ENCODE results near the gene ACSL1.

ACSL1 gene, protein sequence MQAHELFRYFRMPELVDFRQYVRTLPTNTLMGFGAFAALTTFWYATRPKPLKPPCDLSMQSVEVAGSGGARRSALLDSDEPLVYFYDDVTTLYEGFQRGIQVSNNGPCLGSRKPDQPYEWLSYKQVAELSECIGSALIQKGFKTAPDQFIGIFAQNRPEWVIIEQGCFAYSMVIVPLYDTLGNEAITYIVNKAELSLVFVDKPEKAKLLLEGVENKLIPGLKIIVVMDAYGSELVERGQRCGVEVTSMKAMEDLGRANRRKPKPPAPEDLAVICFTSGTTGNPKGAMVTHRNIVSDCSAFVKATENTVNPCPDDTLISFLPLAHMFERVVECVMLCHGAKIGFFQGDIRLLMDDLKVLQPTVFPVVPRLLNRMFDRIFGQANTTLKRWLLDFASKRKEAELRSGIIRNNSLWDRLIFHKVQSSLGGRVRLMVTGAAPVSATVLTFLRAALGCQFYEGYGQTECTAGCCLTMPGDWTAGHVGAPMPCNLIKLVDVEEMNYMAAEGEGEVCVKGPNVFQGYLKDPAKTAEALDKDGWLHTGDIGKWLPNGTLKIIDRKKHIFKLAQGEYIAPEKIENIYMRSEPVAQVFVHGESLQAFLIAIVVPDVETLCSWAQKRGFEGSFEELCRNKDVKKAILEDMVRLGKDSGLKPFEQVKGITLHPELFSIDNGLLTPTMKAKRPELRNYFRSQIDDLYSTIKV

DNA sequence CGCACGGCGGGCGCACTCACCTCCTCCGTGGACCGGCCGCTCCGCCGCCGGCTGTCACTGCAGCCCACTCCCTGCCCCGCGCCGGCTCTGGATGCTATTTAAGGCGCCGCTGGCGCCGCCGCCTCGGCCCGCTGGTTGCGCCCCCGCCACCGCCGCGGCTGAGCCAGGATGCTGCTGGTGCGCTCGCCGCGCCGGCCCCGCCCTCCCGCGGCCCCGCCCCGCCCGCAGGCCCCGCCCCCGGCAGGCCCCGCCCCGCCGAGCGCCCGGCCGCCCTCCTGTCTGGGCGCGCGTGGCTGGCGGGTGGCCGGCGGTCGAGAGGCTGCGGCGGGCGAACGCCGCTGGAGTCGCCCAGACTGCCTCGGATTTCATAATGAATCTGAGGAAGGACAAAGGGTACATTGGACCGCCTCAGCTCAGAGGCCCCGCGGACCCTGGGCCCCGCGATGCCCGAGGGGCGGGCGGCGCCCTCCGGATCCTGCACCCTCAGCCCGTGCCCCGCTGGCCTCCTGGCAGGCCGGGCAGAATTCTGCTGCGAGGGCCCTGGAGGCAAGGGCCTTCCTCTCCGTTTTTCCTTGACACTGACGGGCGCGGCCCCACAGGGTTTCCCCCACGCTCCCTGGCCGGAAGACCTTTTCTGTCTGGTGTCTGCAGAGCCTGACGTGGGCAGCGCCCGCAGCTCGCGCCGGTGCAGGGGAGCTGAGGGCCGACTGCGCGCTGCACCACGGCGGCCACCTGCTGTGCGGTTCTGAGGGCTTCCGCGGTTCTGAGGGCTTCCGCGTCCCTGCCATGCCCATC is at the start of gene ACSL1:
TSS of gene ACSL1 (minus strand) at position 73 of the 795 bp plus-strand sequence. CDS start 22,454 bp downstream, outside the sequence.
- peak within 1 kb of the TSS; percentile 90 for H3K27ac Mint-ChIP-seq
- H3K9me3 Mint-ChIP-seq, result no peaks in the 10 kb centered on the region
- peaks cover 1% of the 10 kb centered on the region for H3K36me3 Mint-ChIP-seq
- no peaks in the 10 kb centered on the region for H3K27me3 Mint-ChIP-seq
- peaks cover 29% of the 10 kb centered on the region for H3K4me1 Mint-ChIP-seq
- H3K4me3 Mint-ChIP-seq, result peak within 1 kb of the TSS; percentile 94

DNA sequence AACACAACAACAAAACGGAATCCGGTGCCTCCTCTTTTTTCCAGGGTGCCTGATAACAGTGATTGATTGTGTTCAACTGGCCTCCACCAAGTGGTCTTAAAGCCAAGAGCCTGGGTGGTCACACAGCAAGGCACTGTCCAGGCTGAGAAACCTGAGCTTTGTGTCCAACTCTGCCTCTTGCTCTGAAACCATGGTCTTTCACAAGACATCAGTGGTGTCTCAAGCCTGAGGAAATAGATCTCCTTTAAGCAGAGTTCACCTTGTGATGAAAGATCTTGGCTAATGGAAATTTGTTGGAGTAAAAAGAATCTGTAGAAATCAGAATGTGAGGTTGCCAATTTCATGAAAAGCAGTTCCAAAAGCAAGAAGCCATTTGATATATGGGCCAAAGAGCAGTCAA is 47.3 kb upstream of the ACSL1 start:
- Mint-ChIP-seq H3K4me3 (no peak overlapping the region), H3K27ac (no peak overlapping the region), H3K27me3 (no peaks in the 10 kb centered on the region), H3K4me1 (no peaks in the 10 kb centered on the region), H3K9me3 (no peaks in the 10 kb centered on the region), H3K36me3 (no peaks in the 10 kb centered on the region)

DNA sequence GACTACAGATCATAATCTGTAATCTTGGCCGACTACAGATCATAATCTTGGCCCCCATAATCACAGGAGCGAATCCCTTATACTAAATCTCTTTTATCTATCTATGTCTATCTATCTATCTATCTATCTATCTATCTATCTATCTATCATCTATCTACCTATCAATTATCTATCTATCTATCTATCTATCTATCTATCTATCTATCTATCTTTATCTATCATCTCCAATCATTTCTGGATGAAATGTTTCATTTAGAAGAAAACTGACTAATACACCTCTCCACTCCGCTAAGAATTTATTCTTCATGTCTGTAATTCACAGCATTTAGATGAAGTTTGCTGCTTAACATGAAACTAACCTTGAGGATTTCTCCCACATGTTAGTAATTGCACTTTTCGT is 45.0 kb upstream of the ACSL1 start:
- no peaks in the 10 kb centered on the region for H3K4me1 Mint-ChIP-seq

DNA sequence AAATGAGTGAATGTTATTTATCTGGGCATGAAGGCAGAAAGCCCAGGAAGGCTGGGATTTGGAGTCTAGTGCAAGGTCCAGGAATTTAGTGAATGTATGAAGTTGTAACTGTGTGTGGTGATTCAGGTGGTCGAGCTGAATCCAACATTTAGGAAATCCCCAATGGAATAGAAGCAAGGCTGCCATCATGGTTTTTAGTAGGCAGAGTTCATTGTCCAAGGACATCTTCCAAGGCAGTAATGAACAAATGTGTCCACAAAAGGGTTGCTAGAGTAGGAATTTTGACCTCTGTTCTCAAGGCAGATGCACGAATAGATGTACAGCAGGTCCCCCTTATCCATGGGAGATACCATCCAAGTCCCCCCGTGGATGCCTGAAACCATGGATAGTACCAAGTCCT is 42.9 kb upstream of the ACSL1 start:
- Mint-ChIP-seq H3K27ac (no peak overlapping the region), H3K27me3 (no peaks in the 10 kb centered on the region), H3K4me3 (no peak overlapping the region), H3K4me1 (no peaks in the 10 kb centered on the region), H3K9me3 (no peaks in the 10 kb centered on the region), H3K36me3 (no peaks in the 10 kb centered on the region)

More for the DNA sequence above, 45.0 kb upstream of the ACSL1 start:
- no peaks in the 10 kb centered on the region for H3K27me3 Mint-ChIP-seq
- no peak overlapping the region for H3K27ac Mint-ChIP-seq
- H3K9me3 Mint-ChIP-seq, result no peaks in the 10 kb centered on the region
- no peaks in the 10 kb centered on the region for H3K36me3 Mint-ChIP-seq
- H3K4me3 Mint-ChIP-seq, result no peak overlapping the region

DNA sequence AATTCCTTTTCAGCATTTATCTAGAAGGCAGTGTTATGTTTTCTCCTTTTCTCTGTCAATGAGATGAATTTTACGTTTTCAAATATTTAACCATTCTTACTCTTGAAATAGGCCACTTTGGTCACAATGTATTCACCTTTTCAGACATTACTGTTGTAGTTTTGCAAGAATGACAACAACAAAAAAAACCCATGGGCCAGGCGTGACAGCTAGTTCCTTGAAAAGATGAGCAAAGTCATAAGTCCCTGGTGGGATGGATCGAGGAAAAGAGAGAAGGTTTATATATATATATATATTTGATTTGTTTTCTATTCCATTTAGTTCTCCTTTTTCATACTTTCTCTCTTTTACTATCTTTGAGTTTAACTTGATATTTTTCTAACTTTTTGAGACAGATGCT is 38.1 kb upstream of the ACSL1 start:
- H3K4me3 Mint-ChIP-seq, result no peak overlapping the region
- no peaks in the 10 kb centered on the region for H3K4me1 Mint-ChIP-seq
- H3K27ac Mint-ChIP-seq, result no peak overlapping the region
- H3K27me3 Mint-ChIP-seq, result peaks cover 3% of the 10 kb centered on the region
- no peaks in the 10 kb centered on the region for H3K9me3 Mint-ChIP-seq
- H3K36me3 Mint-ChIP-seq, result no peaks in the 10 kb centered on the region

DNA sequence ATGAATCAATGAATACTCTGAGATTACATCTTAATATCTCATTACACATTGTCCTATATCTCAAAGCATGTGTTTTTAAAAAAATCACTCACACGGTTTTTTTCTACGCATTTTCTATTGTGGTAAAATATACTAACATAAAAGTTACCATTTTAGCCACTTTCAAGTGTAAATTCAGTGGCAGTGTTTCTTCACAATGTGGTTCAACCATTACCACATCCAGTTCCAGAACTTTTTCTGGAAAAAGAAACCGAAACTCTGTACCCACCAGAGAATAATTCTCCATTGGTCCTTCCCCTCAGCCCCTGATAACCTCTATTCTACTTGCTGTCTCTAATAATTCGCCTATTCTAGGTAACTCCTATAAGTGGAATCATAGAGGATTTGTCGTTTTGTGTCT is 35.3 kb upstream of the ACSL1 start:
- Mint-ChIP-seq H3K36me3 (no peaks in the 10 kb centered on the region), H3K27me3 (peaks cover 3% of the 10 kb centered on the region), H3K9me3 (no peaks in the 10 kb centered on the region), H3K4me3 (no peak overlapping the region), H3K4me1 (no peaks in the 10 kb centered on the region), H3K27ac (no peak overlapping the region)

DNA sequence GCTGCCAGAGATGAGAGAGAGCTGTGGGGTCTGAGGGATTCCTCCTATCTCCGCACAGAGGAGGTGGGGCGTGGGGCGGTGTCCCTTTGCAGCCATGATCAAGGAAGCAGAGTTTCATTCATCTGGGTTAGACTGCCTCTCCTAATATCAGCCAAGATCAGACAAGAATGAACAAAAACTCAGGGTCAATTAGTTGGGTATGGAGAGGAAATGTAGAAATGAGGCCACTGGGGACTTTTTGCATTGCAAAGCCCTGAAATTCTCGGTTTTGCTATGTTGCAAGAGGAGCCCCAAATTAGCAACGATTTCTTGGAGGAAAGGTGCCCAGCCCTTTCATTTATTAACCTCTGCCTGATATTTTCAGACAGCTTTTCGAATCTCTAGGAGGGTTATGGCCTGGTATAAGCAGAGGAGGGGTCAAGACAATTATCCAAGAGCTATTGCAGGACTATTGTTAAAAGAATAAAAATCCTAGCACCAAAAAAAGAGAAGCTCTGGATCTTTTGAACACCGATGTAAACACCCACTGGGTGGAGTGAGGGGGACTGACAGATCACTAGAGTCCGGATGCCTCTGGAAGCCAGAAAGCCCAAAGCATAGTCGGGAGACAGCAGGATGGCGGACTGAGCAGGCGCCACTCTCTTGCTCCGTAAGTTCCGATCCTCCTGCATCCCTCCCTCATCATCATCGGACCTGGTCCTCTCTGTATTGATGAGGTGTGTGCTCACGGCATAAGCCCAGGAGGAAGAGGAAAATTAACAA is 34.4 kb upstream of the ACSL1 start:
- H3K4me3 Mint-ChIP-seq, result no peak overlapping the region
- H3K36me3 Mint-ChIP-seq, result no peaks in the 10 kb centered on the region
- no peaks in the 10 kb centered on the region for H3K4me1 Mint-ChIP-seq
- no peak overlapping the region for H3K27ac Mint-ChIP-seq
- H3K27me3 Mint-ChIP-seq, result peaks cover 5% of the 10 kb centered on the region
- no peaks in the 10 kb centered on the region for H3K9me3 Mint-ChIP-seq

DNA sequence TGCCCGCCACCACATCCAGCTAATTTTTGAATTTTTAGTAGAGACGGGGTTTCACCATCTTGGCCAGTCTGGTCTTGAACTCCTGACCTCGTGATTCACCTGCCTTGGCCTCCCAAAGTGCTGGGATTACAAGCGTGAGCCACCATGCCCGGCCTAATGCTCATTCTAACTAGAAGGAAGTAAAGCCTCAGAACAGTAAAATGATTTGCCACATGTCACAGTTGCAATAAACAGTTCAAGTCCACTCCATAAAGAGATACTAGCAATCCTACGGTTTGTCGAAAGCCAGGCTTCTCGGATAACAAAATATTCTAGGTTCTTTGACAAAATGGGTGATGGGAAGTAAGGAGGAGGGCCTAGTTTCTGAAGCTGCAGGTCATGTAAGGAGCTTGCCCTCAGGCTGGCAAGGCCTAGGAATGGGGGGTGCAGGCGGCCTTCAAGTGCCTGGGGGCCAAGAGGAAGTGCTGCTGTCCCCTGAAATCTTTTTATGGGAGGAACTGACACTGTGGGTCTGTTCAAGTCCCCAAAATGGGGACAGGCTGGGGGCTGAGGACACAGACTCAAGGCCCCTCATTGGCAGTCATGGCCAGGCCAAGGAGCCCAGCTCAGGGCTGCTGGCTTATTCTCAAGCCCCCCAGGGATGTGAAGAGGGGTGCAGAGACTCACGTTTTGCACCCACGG is 31.8 kb upstream of the ACSL1 start:
- no peaks in the 10 kb centered on the region for H3K9me3 Mint-ChIP-seq
- no peaks in the 10 kb centered on the region for H3K36me3 Mint-ChIP-seq
- H3K27ac Mint-ChIP-seq, result no peak overlapping the region
- H3K4me1 Mint-ChIP-seq, result peaks cover 8% of the 10 kb centered on the region
- peaks cover 5% of the 10 kb centered on the region for H3K27me3 Mint-ChIP-seq
- H3K4me3 Mint-ChIP-seq, result no peak overlapping the region

DNA sequence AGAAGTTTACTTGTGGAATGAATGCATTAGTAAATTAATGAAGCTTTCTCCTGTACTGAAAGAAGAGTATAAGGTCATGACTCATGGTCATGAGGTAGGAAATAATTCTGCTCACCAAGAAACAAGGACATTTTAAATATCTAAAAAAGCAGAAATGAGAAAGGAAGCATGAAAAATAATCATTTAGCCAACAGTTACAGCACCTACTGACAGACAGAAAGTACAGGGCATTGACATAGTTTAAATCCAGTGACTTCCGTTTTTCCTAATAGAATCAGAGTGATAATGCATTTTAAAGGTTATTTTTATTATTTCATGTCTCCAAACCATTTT is 30.5 kb upstream of the ACSL1 start:
- H3K4me1 Mint-ChIP-seq, result peaks cover 8% of the 10 kb centered on the region
- H3K4me3 Mint-ChIP-seq, result no peak overlapping the region
- no peaks in the 10 kb centered on the region for H3K36me3 Mint-ChIP-seq
- H3K9me3 Mint-ChIP-seq, result no peaks in the 10 kb centered on the region
- H3K27me3 Mint-ChIP-seq, result peaks cover 5% of the 10 kb centered on the region
- no peak overlapping the region for H3K27ac Mint-ChIP-seq

DNA sequence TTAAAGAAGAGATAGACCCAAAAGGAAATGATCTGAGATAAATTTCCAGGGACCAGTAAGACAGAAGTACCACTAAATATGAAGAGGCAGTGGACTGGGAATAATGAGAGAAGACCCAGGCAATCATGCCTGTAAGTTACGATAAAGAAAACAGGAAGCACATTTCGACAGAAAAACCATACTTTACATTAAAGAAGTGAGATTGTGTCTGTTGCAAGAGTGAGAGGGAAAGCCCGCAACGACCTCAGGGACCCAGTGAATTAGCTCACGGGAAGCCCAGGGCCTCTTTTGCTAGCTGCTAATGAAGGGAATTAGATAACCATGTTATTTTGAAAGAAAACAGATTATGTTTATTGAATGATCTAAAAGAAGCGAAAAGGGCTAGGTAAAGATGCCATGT is 28.9 kb upstream of the ACSL1 start:
- peaks cover 8% of the 10 kb centered on the region for H3K4me1 Mint-ChIP-seq
- no peaks in the 10 kb centered on the region for H3K9me3 Mint-ChIP-seq
- peaks cover 2% of the 10 kb centered on the region for H3K27me3 Mint-ChIP-seq
- H3K27ac Mint-ChIP-seq, result no peak overlapping the region
- no peaks in the 10 kb centered on the region for H3K36me3 Mint-ChIP-seq
- no peak overlapping the region for H3K4me3 Mint-ChIP-seq

DNA sequence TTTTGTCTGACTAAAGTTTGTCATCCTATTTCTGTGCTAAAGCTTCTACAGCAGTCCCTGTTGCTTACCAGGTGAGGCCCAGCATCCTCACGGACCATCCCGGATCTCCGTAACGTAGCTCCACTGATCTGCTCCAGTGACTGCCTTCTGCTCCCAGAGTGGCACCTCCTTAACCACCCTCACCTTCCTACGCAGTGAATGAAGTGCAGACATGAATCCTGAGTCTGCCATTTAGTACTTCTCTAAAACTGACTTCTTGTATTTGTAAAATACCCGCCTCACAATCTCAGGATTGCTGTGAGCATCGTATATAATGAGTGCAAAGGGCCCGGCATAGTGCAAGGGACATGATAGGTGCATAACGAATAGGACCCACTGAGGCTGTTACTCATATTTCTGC is 27.7 kb upstream of the ACSL1 start:
- no peak overlapping the region for H3K4me3 Mint-ChIP-seq
- H3K36me3 Mint-ChIP-seq, result no peaks in the 10 kb centered on the region
- no peak overlapping the region for H3K27ac Mint-ChIP-seq
- no peaks in the 10 kb centered on the region for H3K9me3 Mint-ChIP-seq
- H3K4me1 Mint-ChIP-seq, result peaks cover 8% of the 10 kb centered on the region
- peaks cover 2% of the 10 kb centered on the region for H3K27me3 Mint-ChIP-seq

DNA sequence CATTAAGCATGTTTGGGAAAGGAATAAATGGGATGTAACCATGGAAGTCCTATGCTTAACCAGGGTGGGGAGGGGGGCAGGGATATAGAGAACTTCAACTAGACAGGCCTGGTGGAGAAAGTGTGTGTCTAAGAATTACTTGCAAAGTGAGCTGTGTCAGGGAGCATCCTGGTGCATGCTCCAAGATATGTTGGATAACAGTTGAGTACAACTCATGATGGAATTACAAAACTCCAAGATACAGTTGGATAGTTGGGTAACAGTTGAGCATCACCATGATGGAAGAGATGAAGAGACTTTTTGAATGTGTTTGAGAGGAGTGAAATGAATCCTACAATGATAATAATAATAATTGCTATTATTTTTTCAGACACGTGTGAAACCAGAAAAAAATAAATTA is 26.1 kb upstream of the ACSL1 start:
- peaks cover 2% of the 10 kb centered on the region for H3K27me3 Mint-ChIP-seq
- no peak overlapping the region for H3K4me3 Mint-ChIP-seq
- H3K9me3 Mint-ChIP-seq, result no peaks in the 10 kb centered on the region
- no peak overlapping the region for H3K27ac Mint-ChIP-seq
- H3K36me3 Mint-ChIP-seq, result no peaks in the 10 kb centered on the region
- peaks cover 8% of the 10 kb centered on the region for H3K4me1 Mint-ChIP-seq

DNA sequence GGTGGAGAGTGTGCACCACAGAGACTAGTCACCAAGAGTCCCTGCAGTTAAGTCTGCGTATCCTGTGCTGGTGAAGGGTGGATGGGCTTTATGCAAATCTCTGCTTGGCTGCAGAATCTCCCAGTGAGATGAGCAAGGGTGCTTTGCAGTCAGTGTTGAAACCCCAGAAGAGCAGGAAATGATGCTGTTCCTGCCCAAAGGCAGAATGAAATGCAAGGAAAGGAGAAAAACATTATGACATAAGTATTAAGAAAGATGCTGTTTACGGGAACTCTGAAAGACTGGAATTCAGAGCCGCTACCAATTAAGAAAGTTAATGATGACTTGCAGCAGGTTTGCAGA is 25.4 kb upstream of the ACSL1 start:
- H3K9me3 Mint-ChIP-seq, result no peaks in the 10 kb centered on the region
- no peak overlapping the region for H3K4me3 Mint-ChIP-seq
- peaks cover 8% of the 10 kb centered on the region for H3K4me1 Mint-ChIP-seq
- no peak overlapping the region for H3K27ac Mint-ChIP-seq
- peaks cover 2% of the 10 kb centered on the region for H3K27me3 Mint-ChIP-seq
- no peaks in the 10 kb centered on the region for H3K36me3 Mint-ChIP-seq

DNA sequence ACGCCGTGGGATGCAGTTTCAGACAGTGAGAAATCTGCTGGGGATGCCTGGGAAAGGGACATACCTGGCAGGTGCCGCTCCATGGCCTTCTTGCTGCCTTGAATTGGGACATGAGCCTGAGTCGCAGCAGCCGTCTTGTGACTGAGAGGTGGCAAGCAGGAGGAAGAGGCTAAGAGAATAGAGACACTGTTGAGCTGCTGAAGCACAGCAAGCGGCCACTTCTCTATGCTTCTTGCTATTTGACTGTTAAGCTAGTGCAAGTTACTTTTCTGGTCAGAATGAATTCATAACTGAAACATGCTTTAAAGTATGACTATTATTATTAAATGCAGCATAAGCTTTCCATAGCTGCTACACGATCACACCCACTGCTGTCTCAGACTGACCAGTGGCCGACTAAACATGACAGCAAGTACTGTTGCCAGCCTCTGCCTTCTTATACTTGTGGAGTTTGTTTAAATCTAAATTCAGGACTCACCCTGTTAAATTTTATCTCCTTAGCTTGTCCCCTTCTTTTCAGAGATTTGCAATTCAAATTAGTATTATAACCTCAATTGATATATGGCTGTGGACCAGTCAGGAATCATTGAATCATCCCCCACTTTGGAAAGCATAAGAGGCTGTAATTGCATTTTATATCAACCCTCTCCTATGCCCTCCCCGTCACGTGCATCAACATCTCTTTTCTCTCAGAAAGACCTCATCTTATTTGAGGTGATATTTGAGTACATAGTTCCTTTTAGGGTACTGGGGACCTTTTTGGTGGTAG is 24.8 kb upstream of the ACSL1 start:
- Mint-ChIP-seq H3K4me1 (peaks cover 8% of the 10 kb centered on the region), H3K27ac (no peak overlapping the region), H3K9me3 (no peaks in the 10 kb centered on the region), H3K4me3 (no peak overlapping the region), H3K27me3 (peaks cover 2% of the 10 kb centered on the region), H3K36me3 (no peaks in the 10 kb centered on the region)

Data from activated naive CD4-positive, alpha-beta T cell treated with anti-CD3 and anti-CD28 coated beads, Interleukin-2, amount 50 U/mL, for 24 hours (primary cell).